Stimulated activated CD8-positive, alpha-beta memory T cell treated with anti-CD3 and anti-CD28 coated beads, Interleukin-12 subunit alpha, Interleukin-12 subunit beta, amount 100 ng/mL, for 1 hour (primary cell): ENCODE measurements around the gene OR1A2.
"Not testable (repeated sequence)": the region's sequence is repeated elsewhere in the genome, so short reads cannot be mapped to it uniquely, and the experiment has no call there.

Experiments
- DNase-seq: peaks from one replicate; pipeline ENCODE4 v3.0.0-alpha.2; 2020; ENCODE audit warnings: low read depth

Gene OR1A2, protein sequence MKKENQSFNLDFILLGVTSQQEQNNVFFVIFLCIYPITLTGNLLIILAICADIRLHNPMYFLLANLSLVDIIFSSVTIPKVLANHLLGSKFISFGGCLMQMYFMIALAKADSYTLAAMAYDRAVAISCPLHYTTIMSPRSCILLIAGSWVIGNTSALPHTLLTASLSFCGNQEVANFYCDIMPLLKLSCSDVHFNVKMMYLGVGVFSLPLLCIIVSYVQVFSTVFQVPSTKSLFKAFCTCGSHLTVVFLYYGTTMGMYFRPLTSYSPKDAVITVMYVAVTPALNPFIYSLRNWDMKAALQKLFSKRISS

DNA sequence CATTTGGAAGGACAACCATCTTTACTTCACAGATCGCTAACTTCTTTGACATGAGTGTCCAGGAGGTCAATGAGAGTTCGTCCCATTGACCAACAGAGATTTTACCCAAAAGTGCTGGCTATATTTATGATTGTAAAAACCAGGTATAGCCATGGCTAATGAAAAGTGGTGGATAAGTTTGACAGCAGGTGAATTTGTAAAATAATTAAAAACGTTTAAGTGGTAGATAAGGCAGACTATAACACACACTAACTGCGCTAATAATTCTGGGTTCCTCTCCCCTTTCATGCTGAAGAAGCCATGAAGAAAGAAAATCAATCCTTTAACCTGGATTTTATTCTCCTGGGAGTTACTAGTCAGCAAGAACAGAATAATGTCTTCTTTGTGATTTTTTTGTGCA lies at the start of gene OR1A2:
Gene OR1A2 (plus strand): TSS at position 301 of the 400 bp plus-strand sequence. CDS start 0 bp downstream, at position 301.
- DNase-seq: no peak

DNA sequence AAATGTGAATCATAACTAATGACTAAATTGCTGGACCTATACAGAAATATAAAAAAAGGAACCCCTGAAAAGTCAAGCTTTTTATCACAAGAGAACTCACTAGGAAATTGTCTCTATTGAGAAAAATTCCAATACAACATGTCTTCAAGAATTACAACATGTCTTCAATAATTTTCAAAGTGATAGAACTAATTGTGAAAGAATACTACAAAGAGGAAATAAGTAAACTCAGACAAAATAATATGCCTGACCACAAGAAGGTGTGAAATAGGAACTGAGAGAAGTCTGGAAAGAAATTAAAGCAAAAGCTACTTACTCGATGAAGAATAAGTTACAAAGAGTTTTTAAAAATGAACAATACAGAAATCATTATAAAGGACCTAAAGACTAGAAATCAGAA lies 40.1 kb upstream of the OR1A2 start:
- no peak for DNase-seq

DNA sequence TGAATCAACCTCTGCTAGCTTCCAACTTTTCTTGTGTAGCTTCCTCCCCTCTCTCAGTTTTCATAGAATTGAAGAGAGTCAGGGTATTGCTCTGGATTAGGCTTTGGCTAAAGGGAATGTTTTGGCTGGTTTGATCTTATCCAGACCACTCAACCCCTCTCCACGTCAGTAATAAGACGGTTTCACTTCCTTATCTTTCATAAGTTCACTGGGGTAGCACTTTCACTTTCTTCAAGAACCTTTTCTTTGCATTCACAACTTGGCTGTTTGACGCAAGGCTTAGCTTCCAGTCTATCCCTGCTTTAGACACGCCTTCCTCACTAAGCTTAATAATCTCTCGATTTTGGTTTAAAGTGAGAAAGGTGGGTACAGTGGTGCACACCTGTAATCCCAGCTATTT lies 29.7 kb upstream of the OR1A2 start:
- DNase-seq: no peak

DNA sequence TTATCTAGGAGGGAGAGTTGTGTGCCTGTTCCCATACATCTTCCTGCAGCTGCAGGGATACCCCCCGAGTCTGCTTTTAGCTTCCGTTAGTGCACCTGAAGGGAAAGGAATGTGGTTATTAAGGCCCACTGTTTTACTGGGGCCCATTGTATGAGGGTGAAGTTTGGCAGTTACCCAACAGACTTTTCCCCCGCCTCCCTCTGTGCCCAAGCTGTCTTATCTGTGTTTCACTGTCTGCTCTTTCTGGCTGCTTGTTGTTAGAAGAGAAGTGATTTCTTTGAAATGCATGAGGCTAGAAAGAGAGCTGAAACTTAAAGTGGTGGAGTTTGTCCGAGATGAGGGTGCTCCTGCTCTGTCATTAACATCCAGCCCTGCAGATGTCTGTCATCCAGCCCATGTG lies 7.4 kb upstream of the OR1A2 start:
- DNase-seq: no peak

DNA sequence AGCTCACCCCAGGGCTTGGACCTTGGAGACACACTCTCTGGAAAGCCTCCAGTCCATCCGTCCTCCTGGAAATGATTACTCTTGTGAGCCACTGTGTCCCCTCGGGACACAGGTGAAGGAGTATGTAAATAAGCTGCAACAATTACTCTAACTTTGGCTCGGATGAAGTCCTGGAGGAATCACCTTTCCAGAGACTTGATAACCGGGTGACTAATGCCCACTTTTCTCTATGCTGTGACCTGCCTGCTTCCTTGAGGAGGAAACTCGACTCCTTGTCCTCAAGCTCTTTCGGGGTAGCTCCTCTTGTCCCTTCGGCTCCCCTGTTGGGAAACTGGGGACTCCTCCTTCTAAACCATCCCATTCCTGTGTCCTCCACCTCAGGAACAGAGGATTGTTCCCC lies 10.0 kb downstream of the OR1A2 start, which contains the start of gene OR1A1:
Gene OR1A1 (plus strand): TSS at position 301 of the 400 bp plus-strand sequence. CDS start 7,954 bp downstream, outside the sequence.
- DNase-seq: no peak

DNA sequence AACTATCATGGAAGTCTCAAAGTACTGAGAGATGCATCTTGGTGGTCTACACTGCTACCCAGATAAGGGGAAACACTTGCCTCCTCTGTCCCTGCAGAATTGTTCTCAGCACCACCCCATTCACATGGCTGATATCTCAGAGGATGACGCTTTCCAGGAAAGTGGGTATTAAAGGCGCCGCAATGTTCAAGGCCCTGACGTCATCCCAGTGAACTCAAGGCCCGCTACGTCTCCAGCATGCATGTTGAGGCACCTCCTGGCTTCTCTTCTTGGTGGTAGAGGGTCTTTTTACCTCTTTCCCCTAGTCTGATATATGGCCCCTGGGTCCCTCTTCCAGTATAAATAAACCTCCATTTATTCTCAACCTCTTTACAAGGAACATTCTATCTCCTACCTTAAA lies 11.2 kb downstream of the OR1A2 start:
- DNase-seq: no peak

DNA sequence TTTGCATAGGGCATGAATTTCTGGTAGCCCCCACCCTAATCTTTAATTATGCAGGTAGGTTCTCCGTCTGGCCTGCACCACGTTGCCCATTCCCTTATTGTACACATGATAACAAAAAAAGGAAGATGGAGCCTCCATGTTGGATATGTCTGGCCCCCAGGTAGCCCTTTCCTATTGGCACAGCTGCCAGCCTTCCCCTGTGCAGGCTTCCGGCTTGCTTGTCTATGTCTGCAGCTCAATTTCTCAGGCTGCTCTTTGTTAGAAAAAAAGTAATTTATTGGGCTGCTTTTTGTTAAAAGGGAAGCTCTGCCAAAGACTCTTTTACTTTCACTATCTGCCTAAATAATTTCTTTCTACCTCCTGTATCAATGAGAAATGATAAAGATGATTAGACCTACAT lies 15.7 kb downstream of the OR1A2 start:
- DNase-seq: no peak

DNA sequence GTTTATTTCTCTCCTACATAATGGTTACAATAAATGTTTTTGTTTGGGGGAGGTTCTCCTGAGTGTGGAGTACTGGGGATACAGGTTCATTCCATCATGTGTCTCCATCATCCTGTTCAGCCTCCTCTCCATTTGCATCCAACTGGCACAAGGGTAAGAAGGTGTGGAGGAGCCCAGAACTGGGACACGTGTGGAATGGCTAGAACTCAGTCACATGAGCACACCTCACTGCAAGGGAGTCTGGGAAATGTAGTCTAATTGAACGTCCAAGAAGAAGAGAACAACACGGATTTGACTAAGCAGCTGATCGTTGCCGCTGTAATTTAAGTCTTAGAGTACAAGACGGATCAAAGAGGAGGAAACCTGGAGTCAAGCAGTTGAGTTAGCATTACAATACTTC lies 16.3 kb downstream of the OR1A2 start:
- no peak for DNase-seq

DNA sequence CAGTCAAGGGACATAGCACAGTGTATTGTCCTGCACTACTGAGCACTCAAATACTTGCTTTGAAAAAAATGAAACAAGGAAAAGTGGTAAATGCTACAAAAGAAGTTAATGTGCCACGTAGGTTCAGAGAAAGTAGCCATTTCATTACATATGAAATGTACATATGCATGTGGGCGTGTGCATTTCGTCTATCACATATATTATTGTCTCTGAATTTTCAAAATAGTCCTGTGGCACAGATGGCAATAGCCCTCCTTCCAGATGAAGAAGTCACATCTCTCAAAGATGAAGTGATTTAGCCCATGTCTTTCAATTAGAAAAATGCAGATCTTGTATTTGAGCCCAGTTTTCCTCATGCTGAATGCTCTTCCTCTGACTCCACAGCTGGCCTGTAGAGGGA lies 22.7 kb downstream of the OR1A2 start:
- not testable (repeated sequence) for DNase-seq

DNA sequence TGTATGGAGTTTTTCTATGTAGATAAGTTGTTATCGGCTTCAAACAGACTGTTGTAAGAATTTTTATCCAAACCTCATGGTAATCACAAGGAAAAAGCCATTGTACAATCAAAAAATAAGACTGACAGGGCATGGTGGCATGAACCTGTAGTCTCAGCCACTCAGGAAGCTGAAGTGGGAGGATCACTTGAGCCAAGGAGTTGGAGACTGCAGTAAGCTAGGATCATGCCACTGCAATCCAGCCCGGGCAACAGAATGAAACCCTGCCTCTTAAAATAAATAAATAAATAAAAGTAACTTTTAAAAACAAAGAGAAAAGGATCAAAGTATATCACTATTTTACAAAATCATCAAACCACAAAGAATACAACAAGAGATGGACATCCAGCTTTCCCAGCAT lies 24.5 kb downstream of the OR1A2 start:
- DNase-seq: no peak

DNA sequence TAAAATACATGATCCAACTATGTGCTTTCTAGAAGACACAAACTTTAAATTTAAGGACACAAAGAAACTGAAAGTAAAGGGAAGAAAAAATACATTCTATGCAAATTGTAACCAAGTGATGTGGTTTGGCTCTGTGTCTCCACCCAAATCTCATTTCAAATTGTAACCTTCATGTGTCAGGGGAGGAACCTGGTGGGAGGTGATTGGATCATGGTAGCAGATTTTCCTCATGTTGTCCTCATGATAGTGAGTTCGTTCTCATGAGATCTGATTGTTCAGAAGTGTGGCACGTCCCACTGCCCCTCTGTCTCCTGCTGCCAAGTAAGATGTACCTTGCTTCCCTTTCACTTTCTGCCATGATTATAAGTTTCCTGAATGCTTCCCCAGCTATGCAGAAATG lies 25.2 kb downstream of the OR1A2 start:
- DNase-seq: no peak

DNA sequence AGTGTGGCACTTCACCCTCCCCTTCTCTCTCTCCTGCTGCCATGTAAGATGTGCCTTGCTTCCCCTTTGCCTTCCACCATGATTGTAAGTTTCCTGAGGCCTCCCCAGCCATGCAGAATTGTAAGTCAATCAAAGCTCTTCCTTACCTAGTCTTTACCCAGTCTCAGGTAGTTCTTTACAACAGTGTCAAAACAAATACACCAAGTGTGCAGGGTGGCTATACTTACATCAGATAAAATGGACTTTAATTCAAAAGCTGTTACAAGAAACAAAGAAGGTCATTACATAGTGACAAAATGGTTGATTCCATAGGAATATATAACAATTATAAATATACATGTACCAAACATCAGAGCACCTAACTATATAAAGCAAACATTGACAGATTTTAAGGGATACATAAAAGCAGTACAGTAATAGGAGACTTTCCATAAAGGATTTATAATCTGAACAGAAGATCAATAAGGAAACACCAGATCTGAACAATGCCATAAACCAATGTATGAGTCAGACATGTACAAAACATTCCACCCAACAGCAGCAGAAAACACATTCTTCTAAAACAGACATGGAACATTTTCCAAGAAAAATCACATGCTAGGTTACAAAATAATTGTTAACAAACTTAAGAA lies 27.5 kb downstream of the OR1A2 start:
- not testable (repeated sequence) for DNase-seq

DNA sequence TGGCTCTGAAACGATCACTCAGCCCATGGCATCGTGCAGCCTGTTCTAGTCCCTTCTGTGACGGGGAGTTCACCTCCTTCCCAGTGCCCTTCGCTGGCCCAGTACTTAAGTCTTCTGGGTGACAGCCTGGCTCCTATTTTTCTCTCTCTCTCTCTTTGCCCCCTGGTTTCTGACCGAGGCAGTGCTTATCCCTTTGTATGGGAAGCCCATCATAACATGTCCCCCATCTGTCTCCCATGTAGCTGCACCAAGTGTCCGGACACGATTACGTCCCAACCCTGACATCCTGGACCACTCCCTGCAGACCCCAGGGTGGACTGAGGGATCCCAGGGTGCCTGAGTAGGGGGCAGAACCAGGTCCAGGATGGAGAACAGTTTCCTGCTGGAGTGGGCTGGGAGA lies 35.0 kb downstream of the OR1A2 start:
- DNase-seq: not testable (repeated sequence)

DNA sequence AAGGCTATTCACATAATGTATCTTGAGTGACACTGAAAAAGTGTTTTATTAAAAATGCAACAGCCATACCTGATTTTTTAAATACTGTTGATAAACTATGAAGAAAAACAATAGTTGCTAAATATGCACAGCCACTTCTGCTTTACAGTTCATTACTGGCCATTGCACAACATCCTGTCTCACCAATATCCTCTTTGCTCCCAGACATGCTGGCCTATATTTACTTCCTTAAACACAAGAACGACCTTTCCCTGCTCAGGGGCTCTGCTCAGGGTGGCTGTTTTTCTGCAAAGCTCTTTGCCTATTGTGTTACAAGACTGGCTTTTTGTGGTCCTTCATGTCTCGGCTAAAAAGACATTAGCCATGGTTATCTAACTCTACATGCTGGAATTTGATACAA lies 41.4 kb downstream of the OR1A2 start:
- DNase-seq: not testable (repeated sequence)

DNA sequence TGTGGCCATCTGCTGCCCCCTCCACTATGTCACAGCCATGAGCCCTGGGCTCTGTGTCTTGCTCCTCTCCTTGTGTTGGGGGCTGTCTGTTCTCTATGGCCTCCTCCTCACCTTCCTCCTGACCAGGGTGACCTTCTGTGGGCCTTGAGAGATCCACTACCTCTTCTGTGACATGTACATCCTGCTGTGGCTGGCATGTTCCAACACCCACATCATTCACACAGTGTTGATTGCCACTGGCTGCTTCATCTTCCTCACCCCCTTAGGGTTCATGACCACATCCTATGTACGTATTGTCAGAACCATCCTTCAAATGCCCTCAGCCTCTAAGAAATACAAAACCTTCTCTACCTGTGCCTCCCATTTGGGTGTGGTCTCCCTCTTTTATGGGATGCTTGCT lies 43.7 kb downstream of the OR1A2 start:
- DNase-seq: not testable (repeated sequence)

DNA sequence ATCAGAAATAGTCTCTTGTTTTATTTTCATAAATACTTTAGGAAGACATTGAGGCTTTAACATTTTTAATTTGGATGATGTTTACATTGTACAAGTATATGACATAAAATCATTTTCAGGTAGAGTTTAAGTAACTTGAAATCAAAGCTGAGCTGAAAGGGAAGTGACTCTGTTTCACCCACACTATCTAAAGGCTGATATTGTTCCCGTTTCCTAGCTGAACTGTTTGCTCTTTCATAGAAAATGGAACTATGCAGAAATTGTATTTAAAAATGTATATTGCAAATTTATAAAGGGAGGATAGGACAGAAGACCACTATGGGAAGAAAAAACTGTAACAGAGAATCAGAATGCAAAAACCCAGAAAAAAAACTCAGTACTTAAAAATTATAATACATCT lies 47.5 kb downstream of the OR1A2 start:
- not testable (repeated sequence) for DNase-seq
